Stimulated activated CD4-positive, alpha-beta T cell treated with anti-CD3 and anti-CD28 coated beads, Interleukin-4, amount 100 ng/mL, for 1 hour (primary cell): ENCODE data around the gene PPP3R2.
"Not testable (repeated sequence)": the region's sequence is repeated elsewhere in the genome, so short reads cannot be mapped to it uniquely, and the experiment has no call there.

Source experiments
- DNase-seq: peaks from one replicate; pipeline ENCODE4 v3.0.0-alpha.2; 2020

PPP3R2 gene

GRCh38 chr9:101587332-101588043 is 7.3 kb downstream of the PPP3R2 start:
- DNase-seq, result no peak

- DNase-seq, result no peak
Measured at GRCh38 chr9:101586651-101587050, 8.1 kb downstream of the PPP3R2 start.

- no peak for DNase-seq
Measured at GRCh38 chr9:101585740-101586139, 9.0 kb downstream of the PPP3R2 start.

- no peak for DNase-seq
Measured at GRCh38 chr9:101582553-101582952, 12.2 kb downstream of the PPP3R2 start.

GRCh38 chr9:101579711-101580545 is 14.8 kb downstream of the PPP3R2 start:
- no peak for DNase-seq

- DNase-seq, result no peak
Measured at GRCh38 chr9:101578378-101578777, 16.4 kb downstream of the PPP3R2 start.

GRCh38 chr9:101574731-101575333 is 19.9 kb downstream of the PPP3R2 start:
- no peak for DNase-seq

GRCh38 chr9:101572316-101572715 is 22.5 kb downstream of the PPP3R2 start:
- no peak for DNase-seq

- DNase-seq, result no peak
Measured at GRCh38 chr9:101571114-101571513, 23.7 kb downstream of the PPP3R2 start.

GRCh38 chr9:101569741-101570501 is 24.8 kb downstream of the PPP3R2 start:
- no peak for DNase-seq

GRCh38 chr9:101567725-101568350 is 26.9 kb downstream of the PPP3R2 start:
- DNase-seq, result no peak

GRCh38 chr9:101566904-101567724 is 27.7 kb downstream of the PPP3R2 start:
- peak; percentile 16 for DNase-seq

GRCh38 chr9:101564252-101564651 is 30.5 kb downstream of the PPP3R2 start:
- no peak for DNase-seq

GRCh38 chr9:101562966-101563365 is 31.8 kb downstream of the PPP3R2 start:
- no peak for DNase-seq

- DNase-seq, result no peak
Measured at GRCh38 chr9:101561740-101562139, 33.0 kb downstream of the PPP3R2 start.

GRCh38 chr9:101549472-101550098 is 45.2 kb downstream of the PPP3R2 start:
- DNase-seq, result not testable (repeated sequence)

GRCh38 chr9:101543098-101543735 is 51.6 kb downstream of the PPP3R2 start:
- no peak for DNase-seq
